NCI-H2081 treated with DMSO at 0.1 percent for 48 hours (cell line): ENCODE measurements around the gene VAV3.
"Not testable (repeated sequence)": the region's sequence is repeated elsewhere in the genome, so short reads cannot be mapped to it uniquely, and the experiment has no call there.

ENCODE experiments used
- DNase-seq: peaks from one replicate; lab custom pipeline; 2025; lab: John Stamatoyannopoulos, UW

VAV3 gene

GRCh38 chr1:107965110-107965991, at the start of gene VAV3:
TSS of gene VAV3 (minus strand) at chr1:107965180. CDS start at chr1:107964869, 311 bp downstream.
- no peak for DNase-seq

GRCh38 chr1:108012553-108012952, 47.6 kb upstream of the VAV3 start:
- no peak for DNase-seq

- DNase-seq, result no peak
Observed at GRCh38 chr1:108011295-108011694, 46.3 kb upstream of the VAV3 start.

GRCh38 chr1:108010581-108010980, 45.6 kb upstream of the VAV3 start:
- no peak for DNase-seq

- no peak for DNase-seq
Observed at GRCh38 chr1:108009603-108010195, 44.7 kb upstream of the VAV3 start.

- no peak for DNase-seq
Observed at GRCh38 chr1:108007531-108007930, 42.6 kb upstream of the VAV3 start.

- no peak for DNase-seq
Observed at GRCh38 chr1:108007070-108007469, 42.1 kb upstream of the VAV3 start.

GRCh38 chr1:108004919-108005318, 39.9 kb upstream of the VAV3 start:
- not testable (repeated sequence) for DNase-seq

- no peak for DNase-seq
Observed at GRCh38 chr1:108000620-108001111, 35.7 kb upstream of the VAV3 start.

- no peak for DNase-seq
Observed at GRCh38 chr1:108000184-108000583, 35.2 kb upstream of the VAV3 start.

GRCh38 chr1:107997866-107998265, 32.9 kb upstream of the VAV3 start:
- no peak for DNase-seq

GRCh38 chr1:107993920-107994319, 28.9 kb upstream of the VAV3 start:
- no peak for DNase-seq

GRCh38 chr1:107992347-107992746, 27.4 kb upstream of the VAV3 start:
- no peak for DNase-seq

- no peak for DNase-seq
Observed at GRCh38 chr1:107991371-107992066, 26.5 kb upstream of the VAV3 start.

- no peak for DNase-seq
Observed at GRCh38 chr1:107990606-107991005, 25.6 kb upstream of the VAV3 start.

GRCh38 chr1:107981277-107981676, 16.3 kb upstream of the VAV3 start:
- no peak for DNase-seq

GRCh38 chr1:107979926-107980325, 14.9 kb upstream of the VAV3 start:
- DNase-seq, result no peak

- DNase-seq, result no peak
Observed at GRCh38 chr1:107979088-107979487, 14.1 kb upstream of the VAV3 start.

GRCh38 chr1:107976836-107977235, 11.9 kb upstream of the VAV3 start:
- no peak for DNase-seq

GRCh38 chr1:107976431-107976830, 11.5 kb upstream of the VAV3 start:
- DNase-seq, result no peak

GRCh38 chr1:107975851-107976250, 10.9 kb upstream of the VAV3 start:
- DNase-seq, result no peak

- DNase-seq, result no peak
Observed at GRCh38 chr1:107974090-107974489, 9.1 kb upstream of the VAV3 start.
